Fibroblast of lung (primary cell): ENCODE measurements around the gene HSPG2. TPM values are rescaled to one million over a fixed set of nuclear protein-coding genes. Genes with fewer than 3 reads are reported as not detected.

Source experiments
- DNase-seq, 2 donors: peaks; one replicate each; pipeline versions ENCODE4 v3.0.0 to v3.0.0-alpha.2; 2010; ENCODE audit warnings: low read depth in 2 of 2
- H2AFZ ChIP-seq: 2 replicates; pipeline ENCODE4 v1.5.1; 2012; ENCODE audit warnings: low read length, control low read depth, inconsistent platforms
- H3K27ac ChIP-seq: 2 replicates; pipeline ENCODE4 v1.5.1; 2011; ENCODE audit warnings: low read length, control low read depth; ENCODE audit not compliant: insufficient read depth
- H3K27me3 ChIP-seq: 2 replicates; pipeline ENCODE4 v1.5.1; 2011; ENCODE audit warnings: mild to moderate bottlenecking, low read length; ENCODE audit not compliant: control insufficient read depth, insufficient read depth
- H3K36me3 ChIP-seq: 2 replicates; pipeline ENCODE4 v1.5.1; 2011; ENCODE audit warnings: low read length; ENCODE audit not compliant: control insufficient read depth, insufficient read depth
- H3K4me1 ChIP-seq: 2 replicates; pipeline ENCODE4 v1.5.1; 2011; ENCODE audit warnings: low read length; ENCODE audit not compliant: control insufficient read depth, insufficient read depth; ENCODE audit errors: extremely low read depth
- H3K4me2 ChIP-seq: 2 replicates; pipeline ENCODE4 v1.5.1; 2011; ENCODE audit warnings: low read length, control low read depth; ENCODE audit not compliant: insufficient read depth; ENCODE audit errors: extremely low read depth
- H3K4me3 ChIP-seq, 4 experiments: fragments of 200-600 bp in 1 of 4; sonication (generic) in 1 of 4; replicated peaks in 1 of 4; 2 replicates each; pipeline ENCODE4 v1.5.1; 2011 to 2016; ENCODE audit warnings: low read length in 4 of 4, low read depth in 3 of 4, mild to moderate bottlenecking in 3 of 4, control low read depth in 2 of 4, inconsistent platforms in 1 of 4, mixed read lengths in 1 of 4; ENCODE audit not compliant: insufficient read depth in 1 of 4; ENCODE audit errors: control extremely low read depth in 1 of 4
- H3K79me2 ChIP-seq: 2 replicates; pipeline ENCODE4 v1.5.1; 2012; ENCODE audit warnings: mild to moderate bottlenecking, low read length, inconsistent platforms; ENCODE audit not compliant: control insufficient read depth, insufficient read depth
- H3K9ac ChIP-seq: 2 replicates; pipeline ENCODE4 v1.5.1; 2011; ENCODE audit warnings: mild to moderate bottlenecking, low read length, control low read depth; ENCODE audit not compliant: insufficient read depth
- H3K9me3 ChIP-seq: 2 replicates; pipeline ENCODE4 v1.5.1; 2012; ENCODE audit warnings: low read depth, low read length; ENCODE audit not compliant: control insufficient read depth, insufficient read depth
- H4K20me1 ChIP-seq: 2 replicates; pipeline ENCODE4 v1.5.1; 2011; ENCODE audit warnings: low read length; ENCODE audit not compliant: control insufficient read depth, insufficient read depth; ENCODE audit errors: extremely low read depth
- EZH2 ChIP-seq: IDR thresholded peaks from 2 replicates; pipeline ENCODE4 v1.5.1; 2012; ENCODE audit warnings: low read length, control low read depth, mild to moderate bottlenecking; ENCODE audit errors: missing control alignments
- polyA plus RNA-seq, 2 donors: library from polyadenylated mRNA; depleted of rRNA in 1 of 2; stranded (reverse) in 1 of 2; unstranded in 1 of 2; fragments of >200 nt; gene quantifications; 2 replicates each; pipeline ENCODE4 v1.2.1, GENCODE V29; 2011 to 2012; ENCODE audit warnings: missing spikeins in 1 of 2
- total RNA-seq: library from RNA; depleted of rRNA; stranded (reverse); fragments of >200 nt; gene quantifications from 2 replicates; pipeline ENCODE4 v1.2.1, GENCODE V29; 2014
- TF ChIP-seq, protein P1 (sequence below), 2 donors: IDR thresholded peaks in 1 of 2; conservative IDR thresholded peaks in 1 of 2; 1 replicate in 1 of 2; 2 replicates in 1 of 2; pipeline ENCODE4 v1.5.1; 2011 to 2012; ENCODE audit warnings: low read length in 2 of 2, control low read depth in 1 of 2, inconsistent platforms in 1 of 2, low read depth in 1 of 2, mild to moderate bottlenecking in 1 of 2

HSPG2 gene
- total and polyA plus RNA-seq, 2 donors (not counting 1 experiment from before 2014, with no cell fraction given), result 40.7 to 88.4 TPM

DNA sequence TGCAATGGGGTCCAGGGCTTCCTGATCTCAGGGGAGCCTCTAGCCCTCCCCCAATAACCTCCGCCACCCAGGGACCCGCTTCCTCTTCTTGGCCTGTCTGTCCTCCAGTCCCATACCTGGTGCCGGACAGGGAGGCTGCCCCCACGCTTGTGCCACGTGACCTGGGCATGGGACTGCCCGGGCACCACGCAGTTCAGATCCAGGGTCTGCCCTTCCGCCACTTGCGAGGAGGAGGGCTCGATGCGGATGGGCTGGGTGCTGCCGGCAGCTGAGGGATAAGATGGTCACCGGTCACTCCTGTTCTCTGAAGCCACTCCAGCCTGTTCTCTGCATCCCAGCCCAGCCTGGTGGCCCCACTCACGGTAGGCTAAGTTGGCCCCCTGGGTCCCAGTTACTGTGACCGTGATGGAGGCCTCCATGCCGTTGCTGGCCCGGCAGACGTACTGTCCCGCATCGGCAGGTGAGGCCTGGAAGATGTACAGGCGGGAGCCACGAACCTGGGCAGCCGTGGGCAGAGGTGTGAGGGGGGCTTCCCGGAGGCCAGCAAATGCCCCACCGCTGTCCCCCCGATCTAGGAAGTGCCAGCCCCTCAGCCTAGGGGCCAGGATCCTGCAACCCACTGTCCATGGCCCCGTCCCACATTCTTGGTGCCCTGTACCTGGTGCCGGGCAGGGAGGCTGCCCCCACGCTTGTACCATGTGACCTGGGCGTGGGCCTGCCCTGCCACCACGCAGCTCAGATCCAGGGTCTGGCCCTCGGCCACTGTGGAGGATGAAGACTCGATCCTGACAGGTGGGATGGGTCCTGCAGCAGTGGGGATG is 85.5 kb downstream of the HSPG2 start:
- H3K4me1 ChIP-seq, result no peaks in the 10 kb centered on the region
- H3K4me2 ChIP-seq, result no peak overlapping the region
- no peak overlapping the region for H3K4me3 ChIP-seq
- DNase-seq, result no peak
- no peaks in the 10 kb centered on the region for H3K9me3 ChIP-seq
- H2AFZ ChIP-seq, result no peak overlapping the region
- H3K27me3 ChIP-seq, result no peaks in the 10 kb centered on the region
- H4K20me1 ChIP-seq, result no peaks in the 10 kb centered on the region
- H3K36me3 ChIP-seq, result peaks cover 51% of the 10 kb centered on the region
- no peak overlapping the region for H3K27ac ChIP-seq
- H3K79me2 ChIP-seq, result no peaks in the 10 kb centered on the region
- TF ChIP-seq, protein P1, sequence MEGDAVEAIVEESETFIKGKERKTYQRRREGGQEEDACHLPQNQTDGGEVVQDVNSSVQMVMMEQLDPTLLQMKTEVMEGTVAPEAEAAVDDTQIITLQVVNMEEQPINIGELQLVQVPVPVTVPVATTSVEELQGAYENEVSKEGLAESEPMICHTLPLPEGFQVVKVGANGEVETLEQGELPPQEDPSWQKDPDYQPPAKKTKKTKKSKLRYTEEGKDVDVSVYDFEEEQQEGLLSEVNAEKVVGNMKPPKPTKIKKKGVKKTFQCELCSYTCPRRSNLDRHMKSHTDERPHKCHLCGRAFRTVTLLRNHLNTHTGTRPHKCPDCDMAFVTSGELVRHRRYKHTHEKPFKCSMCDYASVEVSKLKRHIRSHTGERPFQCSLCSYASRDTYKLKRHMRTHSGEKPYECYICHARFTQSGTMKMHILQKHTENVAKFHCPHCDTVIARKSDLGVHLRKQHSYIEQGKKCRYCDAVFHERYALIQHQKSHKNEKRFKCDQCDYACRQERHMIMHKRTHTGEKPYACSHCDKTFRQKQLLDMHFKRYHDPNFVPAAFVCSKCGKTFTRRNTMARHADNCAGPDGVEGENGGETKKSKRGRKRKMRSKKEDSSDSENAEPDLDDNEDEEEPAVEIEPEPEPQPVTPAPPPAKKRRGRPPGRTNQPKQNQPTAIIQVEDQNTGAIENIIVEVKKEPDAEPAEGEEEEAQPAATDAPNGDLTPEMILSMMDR (conservative IDR thresholded peaks at IDR 0.05 in 1 of 2, IDR thresholded peaks at IDR 0.05 in 1 of 2; ENCODE audit: low read depth in 1 of 2, low read length in 2 of 2), result no peak
- no peak overlapping the region for H3K9ac ChIP-seq

DNA sequence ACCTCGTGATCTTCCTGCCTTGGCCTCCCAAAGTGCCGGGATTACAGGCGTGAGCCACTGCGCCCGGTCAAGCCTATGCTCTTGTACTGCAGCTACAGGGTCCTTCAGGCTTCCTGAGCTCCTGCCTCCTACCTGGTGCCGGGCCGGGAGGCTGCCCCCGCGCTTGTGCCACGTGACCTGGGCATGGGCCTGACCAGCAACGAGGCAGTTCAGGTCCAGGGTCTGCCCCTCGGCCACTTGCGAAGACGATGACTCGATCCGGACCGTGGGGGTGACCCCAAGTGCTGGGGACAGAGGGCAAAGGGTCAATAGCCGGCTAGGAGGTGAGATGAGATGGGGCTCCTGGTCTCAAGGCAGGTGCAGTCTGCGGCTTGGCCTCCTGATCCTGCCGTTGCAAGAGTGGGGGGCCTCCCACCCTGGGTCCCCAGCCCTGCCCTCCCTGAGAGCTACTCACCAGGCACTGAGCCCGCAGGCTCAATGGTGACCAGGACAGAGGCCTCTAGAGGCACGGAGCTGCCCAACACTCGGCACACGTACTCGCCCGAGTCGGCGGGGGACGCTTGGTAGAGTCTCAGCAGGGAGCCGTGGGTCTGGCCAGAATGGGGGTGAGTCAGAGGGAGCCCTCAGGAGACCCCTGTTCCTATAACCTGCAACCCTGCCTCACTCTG is 87.1 kb downstream of the HSPG2 start:
- Histone ChIP-seq H3K9ac (no peak overlapping the region), H3K4me1 (no peaks in the 10 kb centered on the region), H3K79me2 (no peaks in the 10 kb centered on the region), H4K20me1 (no peaks in the 10 kb centered on the region), H3K4me2 (no peak overlapping the region), H3K36me3 (peaks cover 51% of the 10 kb centered on the region), H3K27ac (no peak overlapping the region), H2AFZ (no peak overlapping the region), H3K27me3 (no peaks in the 10 kb centered on the region), H3K9me3 (no peaks in the 10 kb centered on the region), H3K4me3 (no peak overlapping the region)
- DNase-seq, result no peak
- TF ChIP-seq, protein P1 (conservative IDR thresholded peaks at IDR 0.05 in 1 of 2, IDR thresholded peaks at IDR 0.05 in 1 of 2; ENCODE audit: low read depth in 1 of 2, low read length in 2 of 2), result no peak
- TF ChIP-seq EZH2, result no peak

DNA sequence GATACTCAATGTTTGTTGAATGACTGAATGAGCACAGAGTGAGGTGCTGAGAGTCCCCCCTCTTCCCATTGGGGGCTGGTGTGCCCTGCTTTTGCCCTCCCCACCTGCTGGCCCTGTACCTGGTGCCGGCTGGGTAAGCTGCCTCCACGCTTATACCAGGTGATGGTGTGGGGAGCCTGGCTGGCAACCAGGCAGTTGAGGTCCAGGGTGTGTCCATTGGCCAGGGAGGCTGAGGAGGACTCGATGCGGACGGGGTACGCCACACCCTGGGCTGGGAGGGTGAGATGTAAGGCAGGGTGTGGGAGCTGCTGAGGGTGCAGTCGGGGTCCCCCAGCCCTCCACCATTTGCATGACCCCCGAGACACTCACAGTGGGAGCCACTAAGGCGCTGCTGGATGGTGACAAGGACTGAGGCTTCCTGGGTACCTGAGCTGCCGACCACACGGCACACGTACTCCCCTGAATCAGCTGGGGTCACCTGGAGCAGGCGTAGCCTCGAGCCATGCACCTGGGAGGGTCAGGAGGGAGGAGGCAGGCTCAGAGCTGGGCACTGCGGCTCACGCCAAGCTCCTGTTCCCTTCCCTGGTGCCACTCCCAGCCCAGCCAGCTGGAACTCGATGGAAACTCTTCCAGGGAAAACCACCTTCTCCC is 88.5 kb downstream of the HSPG2 start:
- Histone ChIP-seq H3K4me1 (no peaks in the 10 kb centered on the region), H3K36me3 (peaks cover 46% of the 10 kb centered on the region), H4K20me1 (no peaks in the 10 kb centered on the region), H2AFZ (no peak overlapping the region), H3K79me2 (no peaks in the 10 kb centered on the region), H3K9ac (no peak overlapping the region), H3K27ac (no peak overlapping the region), H3K9me3 (no peaks in the 10 kb centered on the region), H3K4me2 (no peak overlapping the region), H3K27me3 (no peaks in the 10 kb centered on the region), H3K4me3 (no peak overlapping the region)
- TF ChIP-seq EZH2, result no peak
- TF ChIP-seq, protein P1 (conservative IDR thresholded peaks at IDR 0.05 in 1 of 2, IDR thresholded peaks at IDR 0.05 in 1 of 2; ENCODE audit: low read depth in 1 of 2, low read length in 2 of 2), result no peak
- DNase-seq, result no peak
